Hippocampal formation (tissue), 2 donors: ENCODE data around the gene CREB3L2.

Experiments used
- DNase-seq, 2 donors: peaks; one replicate each; lab custom pipeline; 2025; lab: John Stamatoyannopoulos, UW

CREB3L2 gene

GRCh38 chr7:137873524-137873923, 128.4 kb downstream of the CREB3L2 start:
- DNase-seq: no peak

DNA sequence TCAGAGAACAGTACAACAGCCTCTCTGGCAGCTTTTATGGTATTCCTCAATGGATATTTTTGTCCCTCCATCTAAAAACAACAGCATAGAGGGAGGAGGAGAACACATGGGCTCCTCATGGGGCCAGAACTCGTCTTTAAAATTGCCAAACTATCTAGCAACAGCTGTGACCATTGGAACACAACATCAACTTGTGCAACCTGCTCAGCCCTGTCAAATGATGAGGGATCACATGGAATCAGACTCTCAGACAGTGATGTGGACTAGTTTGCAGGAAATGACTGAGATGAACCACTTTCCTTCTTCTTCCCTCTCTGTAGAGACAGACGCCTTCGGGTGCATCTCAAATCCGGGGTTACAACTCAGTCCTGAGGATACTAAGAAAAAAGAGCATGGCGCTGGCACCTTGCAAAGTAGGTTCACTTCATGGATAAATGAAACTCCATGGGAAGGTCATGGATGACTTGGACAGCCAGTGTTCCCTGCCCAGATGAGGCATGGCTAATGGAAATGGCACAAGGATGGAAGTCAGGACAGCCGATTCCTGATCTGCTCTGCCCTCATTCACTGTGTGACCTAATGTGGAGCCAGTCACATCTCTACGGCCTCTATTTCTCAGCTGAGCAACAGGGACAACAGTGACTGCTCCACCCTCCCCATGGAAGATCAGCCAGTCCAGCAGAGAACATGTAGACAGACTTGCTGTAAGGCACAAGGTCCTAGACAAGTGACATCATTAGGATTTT, 130.5 kb downstream of the CREB3L2 start:
- peak in 1 of 2 donors; percentile 34 for DNase-seq

GRCh38 chr7:137870684-137871083, 131.2 kb downstream of the CREB3L2 start:
- no peak for DNase-seq

- DNase-seq: no peak
Observed at GRCh38 chr7:137870078-137870477, 131.8 kb downstream of the CREB3L2 start.

- DNase-seq: no peak
Observed at GRCh38 chr7:137869260-137869659, 132.6 kb downstream of the CREB3L2 start.

DNA sequence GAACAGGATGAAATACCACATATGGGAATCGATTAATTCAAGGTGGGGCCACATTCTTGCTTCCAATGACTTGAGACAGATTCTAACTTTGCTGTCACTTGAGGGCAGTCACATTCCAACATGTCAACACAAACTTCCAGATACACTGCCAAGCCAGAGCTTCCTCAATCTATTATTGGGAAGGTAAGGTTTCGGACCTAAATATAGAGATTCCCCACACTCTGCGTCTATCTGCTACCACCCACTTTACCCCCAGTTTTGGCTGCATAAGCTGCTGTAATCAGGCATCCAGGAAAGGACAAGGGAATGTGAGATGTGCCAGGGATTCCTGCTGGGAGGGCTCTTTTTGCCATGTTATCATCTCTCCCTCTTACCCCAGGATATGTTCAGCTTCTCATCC, 134.6 kb downstream of the CREB3L2 start:
- no peak for DNase-seq

- no peak for DNase-seq
Observed at GRCh38 chr7:137865764-137866163, 136.1 kb downstream of the CREB3L2 start.

DNA sequence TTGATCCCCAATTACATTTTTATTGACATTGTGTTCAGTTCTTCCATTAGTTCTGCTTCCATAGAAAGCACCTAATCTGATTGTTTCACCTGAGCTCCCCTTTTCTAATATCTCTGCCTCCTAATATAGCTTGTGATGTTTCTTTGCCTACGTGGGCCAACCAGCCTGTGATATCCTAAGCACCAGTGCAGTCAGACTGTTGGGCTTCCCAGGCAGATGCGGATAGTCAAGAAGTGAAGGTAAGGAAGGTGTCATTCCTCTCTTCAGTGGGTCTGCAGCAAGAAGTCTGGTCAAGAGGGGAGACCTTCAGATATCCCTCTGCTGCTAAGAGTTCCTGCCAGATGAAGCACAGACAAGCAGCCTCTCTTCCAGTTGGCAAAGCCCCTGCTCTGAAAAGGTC, 138.9 kb downstream of the CREB3L2 start:
- DNase-seq: no peak

DNA sequence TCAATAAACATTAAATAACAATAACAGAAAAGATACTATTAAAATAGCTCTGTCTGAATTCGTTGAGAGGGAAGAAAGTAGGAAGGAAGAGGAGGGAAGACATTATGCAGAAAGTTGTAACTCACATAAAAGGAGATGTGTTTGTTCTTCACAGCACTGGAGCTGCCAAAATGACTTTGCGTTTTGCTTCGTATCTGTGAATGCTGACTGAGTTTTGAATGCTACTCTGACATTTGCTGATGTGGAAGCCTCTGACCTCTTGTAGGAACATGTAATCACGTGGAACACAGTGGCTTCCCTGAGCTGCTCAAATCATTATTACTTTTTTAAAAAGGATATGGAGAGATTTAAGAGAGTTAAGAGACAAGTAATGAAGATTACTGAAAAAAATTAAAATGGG, 139.5 kb downstream of the CREB3L2 start:
- DNase-seq: no peak

- DNase-seq: no peak
Observed at GRCh38 chr7:137860542-137860941, 141.3 kb downstream of the CREB3L2 start.

GRCh38 chr7:137853053-137853452, 148.8 kb downstream of the CREB3L2 start:
- no peak for DNase-seq

GRCh38 chr7:137852108-137852507, 149.8 kb downstream of the CREB3L2 start:
- no peak for DNase-seq

DNA sequence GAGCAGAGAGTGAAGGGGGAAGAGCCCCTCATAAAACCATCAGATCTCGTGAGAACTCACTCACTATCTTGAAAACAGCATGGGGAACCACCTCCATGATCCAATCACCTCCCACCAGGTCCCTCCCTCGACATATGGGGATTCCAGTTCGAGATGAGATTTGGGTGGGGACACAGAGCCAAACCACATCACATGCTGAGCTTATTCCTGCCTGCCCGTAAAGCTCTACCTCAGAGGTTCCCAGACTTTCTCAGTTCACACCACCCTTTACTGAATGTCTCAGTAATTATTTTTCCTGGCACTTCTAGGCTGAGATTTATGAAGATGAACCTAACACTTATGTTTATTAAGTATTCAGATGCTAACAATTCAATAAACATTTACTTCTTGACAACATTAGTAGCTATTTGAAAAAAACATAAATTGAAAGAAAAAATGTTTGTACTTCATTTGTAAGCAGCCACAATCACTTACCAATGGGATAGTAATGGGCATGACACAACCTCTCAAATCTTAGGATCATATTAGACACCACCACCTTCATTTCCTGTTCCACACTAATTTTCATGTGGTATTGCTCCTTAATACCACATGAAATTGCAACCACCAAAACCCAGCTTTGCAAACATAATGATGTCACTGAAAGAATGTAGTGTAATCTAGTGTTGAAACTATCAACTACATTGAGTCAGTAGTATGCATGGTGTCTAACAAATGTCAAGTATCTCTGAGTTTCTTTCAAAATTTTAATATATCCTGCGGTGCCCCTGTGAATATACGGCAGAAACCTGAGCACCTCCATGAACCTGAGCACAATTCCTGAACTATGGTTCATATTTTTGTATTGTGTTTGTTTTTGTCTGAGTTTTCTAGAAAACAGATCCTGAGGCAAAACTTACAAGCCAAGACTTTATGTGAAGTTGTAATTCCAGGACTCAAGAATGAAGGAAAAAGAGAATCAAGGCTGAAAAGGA, 150.6 kb downstream of the CREB3L2 start:
- DNase-seq: no peak

- DNase-seq: no peak
Observed at GRCh38 chr7:137850571-137850970, 151.3 kb downstream of the CREB3L2 start.

- no peak for DNase-seq
Observed at GRCh38 chr7:137848095-137848494, 153.8 kb downstream of the CREB3L2 start.

DNA sequence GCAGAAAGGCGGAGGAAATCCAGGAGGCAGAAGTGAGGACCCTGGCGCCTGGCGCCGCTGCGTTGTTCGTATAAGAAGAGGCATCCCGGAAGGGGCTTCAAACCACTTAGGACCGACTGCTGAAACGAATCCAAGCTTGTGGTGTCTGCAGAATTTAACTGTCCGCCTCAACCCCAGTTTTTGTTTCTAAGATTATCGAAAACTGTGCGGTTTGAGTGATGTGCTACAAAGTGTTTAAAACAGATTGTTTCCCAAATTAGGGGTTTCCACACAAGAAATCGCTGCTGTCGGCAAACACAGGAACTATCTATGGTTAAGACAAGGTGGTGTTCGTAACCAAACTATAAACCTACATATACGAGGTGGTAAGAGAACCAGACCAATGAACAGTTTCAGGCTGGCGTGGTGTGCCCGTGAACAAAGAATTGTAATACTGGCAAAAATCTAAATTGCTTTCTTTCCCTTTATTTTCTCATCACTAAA, 154.3 kb downstream of the CREB3L2 start:
- DNase-seq: no peak

GRCh38 chr7:137846827-137847567, 154.9 kb downstream of the CREB3L2 start, which contains the start of gene DGKI:
TSS of gene DGKI (minus strand) at chr7:137846974.
- peak; percentile 61 to 78 for DNase-seq

GRCh38 chr7:137846549-137846826, 155.4 kb downstream of the CREB3L2 start:
- DNase-seq: no peak

DNA sequence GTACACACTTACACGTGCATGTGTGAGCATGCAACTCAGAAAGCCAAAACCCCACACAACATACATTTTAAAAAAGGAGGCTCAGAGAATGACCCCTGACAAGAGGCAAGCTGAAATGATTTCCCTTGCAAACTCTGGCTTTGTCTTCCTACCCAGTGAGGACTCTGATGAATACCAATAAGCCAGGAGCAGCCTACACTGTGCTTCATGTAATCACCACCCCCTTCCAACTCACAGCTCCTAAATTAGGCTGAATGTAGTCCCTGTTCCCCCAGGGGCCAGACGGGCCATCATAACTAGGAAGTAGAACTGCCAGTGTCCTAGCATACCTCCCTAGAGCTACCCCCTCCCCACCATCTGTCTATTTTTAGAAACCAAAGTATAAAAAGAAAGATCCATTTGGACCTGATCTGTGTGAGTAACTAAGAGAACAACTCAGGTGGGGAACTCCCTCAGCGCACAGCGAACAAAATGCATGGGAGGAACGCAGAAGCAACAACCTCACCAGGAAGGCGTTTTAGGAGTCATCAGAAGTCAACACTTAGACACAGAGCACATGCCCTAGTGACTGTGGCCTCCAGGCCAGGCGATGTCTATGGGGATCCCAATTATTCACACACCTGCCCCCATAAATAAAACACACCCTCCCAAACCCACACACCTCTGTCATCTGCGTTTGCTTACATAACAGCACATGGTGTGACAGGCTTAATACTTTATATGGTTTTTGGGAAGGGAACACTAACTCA, 157.0 kb downstream of the CREB3L2 start:
- peak in 1 of 2 donors; percentile 10 for DNase-seq

DNA sequence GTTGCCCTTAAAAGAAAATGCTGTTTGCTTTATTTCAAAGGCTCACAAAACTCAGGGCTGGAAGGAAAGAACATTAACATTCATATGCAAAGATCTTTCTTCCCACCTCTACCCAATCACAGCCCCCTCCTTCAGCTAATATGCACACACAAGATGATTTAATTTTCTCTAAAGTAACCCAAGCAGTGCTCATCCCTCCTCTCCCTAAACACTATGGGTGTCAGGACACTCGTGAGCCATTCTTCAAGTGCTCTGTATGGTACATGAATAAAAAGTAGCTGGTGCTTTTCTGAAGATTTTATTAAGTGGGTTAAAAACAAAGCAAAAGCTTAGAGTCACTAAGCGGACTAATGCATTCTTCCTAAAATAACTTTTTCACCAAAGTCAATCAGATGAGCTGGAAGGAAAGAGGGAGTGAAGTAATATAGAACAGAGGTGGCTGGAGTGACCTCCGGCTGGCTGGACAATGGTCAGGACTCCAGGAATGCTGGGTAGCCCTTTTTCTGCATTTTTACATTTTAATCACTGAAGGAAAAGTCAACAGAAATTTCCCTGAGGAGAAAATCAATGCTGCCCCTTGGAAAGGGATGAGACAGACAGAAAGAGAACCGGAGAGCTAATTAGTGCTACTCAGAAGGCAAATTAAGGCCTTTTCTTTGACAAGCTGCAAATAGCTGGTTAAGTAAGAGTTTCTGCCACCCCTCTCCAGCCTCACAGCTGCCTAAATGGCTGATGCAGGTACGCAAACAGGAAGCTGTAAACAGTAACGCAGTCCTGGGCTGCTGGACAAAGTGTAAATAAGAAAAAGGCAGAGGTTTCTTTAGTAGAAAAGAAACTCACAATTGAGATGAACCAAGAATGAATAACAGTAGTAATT, 161.7 kb downstream of the CREB3L2 start:
- DNase-seq: no peak
